22Rv1 (cell line): ENCODE measurements around the gene FOXO1.

ENCODE experiments used
- H3K27ac ChIP-seq: fragments of 450-650 bp; 2 replicates; pipeline ENCODE4 v1.5.1; 2017
- ZFX ChIP-seq: fragments of 450-650 bp; IDR thresholded peaks from 2 replicates; pipeline ENCODE4 v1.6.1; 2017; ENCODE audit warnings: antibody characterized with exemption, borderline replicate concordance
- TF ChIP-seq, protein P1 (sequence below): fragments of 450-650 bp; IDR thresholded peaks from 2 replicates; pipeline ENCODE4 v1.5.1; 2017; ENCODE audit warnings: mild to moderate bottlenecking

Gene FOXO1

DNA sequence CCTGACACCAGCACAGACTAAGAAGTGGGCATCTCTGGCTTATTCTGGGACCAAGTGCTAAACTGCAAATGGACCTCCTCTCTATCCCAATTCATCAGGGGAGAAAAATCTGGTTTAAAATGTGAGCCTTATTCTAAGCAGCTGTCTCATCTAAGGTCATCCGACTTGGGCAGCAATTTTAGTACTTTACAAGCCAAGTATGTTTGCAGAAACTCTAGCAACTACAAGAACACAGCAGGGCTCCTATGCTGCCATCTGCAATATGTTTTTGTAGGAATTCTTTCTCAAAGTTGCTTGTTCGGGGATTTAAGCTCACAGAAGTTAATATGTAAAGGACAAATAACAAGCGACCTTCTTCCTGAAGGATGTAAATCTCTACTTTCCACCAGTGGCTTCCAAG, 113.1 kb downstream of the FOXO1 start:
- H3K27ac ChIP-seq, result no peak overlapping the region
- TF ChIP-seq, protein P1, sequence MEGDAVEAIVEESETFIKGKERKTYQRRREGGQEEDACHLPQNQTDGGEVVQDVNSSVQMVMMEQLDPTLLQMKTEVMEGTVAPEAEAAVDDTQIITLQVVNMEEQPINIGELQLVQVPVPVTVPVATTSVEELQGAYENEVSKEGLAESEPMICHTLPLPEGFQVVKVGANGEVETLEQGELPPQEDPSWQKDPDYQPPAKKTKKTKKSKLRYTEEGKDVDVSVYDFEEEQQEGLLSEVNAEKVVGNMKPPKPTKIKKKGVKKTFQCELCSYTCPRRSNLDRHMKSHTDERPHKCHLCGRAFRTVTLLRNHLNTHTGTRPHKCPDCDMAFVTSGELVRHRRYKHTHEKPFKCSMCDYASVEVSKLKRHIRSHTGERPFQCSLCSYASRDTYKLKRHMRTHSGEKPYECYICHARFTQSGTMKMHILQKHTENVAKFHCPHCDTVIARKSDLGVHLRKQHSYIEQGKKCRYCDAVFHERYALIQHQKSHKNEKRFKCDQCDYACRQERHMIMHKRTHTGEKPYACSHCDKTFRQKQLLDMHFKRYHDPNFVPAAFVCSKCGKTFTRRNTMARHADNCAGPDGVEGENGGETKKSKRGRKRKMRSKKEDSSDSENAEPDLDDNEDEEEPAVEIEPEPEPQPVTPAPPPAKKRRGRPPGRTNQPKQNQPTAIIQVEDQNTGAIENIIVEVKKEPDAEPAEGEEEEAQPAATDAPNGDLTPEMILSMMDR, result no peak
- no peak for TF ChIP-seq ZFX

DNA sequence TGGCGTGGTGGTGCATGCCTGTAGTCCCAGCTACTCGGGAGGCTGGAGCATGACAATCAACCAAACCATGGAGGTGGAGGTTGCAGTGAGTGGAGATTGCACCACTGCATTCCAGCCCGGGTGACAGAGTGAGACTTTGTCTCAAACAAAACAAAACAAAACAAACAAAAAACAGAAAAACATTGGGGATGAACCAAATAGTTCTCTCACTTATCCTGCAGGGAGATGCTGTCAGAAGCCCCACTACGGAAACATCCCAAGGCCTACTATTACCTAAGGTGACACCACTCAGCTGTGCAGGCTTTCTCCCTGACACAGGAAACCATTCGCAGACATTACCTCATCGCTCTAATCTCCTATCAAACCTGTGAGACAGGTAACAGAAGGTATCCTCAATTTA, 113.5 kb downstream of the FOXO1 start:
- TF ChIP-seq, protein P1, result no peak
- no peak for TF ChIP-seq ZFX

DNA sequence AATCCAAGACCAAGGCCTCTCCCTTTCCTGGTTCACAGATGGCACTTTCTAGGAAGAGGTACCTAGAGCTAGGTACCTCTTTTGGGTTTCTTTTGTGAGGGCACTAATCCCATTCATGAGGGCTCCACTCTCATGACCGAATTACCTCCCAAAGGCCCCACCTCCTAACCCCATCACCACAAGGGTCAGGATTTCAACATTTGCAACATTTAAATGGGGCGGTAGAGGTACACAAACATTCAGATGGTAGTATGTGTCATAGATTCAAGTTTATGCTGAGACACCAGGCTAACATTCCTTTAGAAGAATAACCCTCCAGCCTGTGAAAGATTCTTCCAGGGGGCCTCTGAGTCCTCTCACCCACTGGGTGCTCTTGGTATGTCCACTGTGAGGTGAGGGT, 116.3 kb downstream of the FOXO1 start:
- H3K27ac ChIP-seq, result no peak overlapping the region
- TF ChIP-seq ZFX, result no peak
- TF ChIP-seq, protein P1, result no peak

More for the DNA sequence above, 113.5 kb downstream of the FOXO1 start:
- H3K27ac ChIP-seq, result no peak overlapping the region

DNA sequence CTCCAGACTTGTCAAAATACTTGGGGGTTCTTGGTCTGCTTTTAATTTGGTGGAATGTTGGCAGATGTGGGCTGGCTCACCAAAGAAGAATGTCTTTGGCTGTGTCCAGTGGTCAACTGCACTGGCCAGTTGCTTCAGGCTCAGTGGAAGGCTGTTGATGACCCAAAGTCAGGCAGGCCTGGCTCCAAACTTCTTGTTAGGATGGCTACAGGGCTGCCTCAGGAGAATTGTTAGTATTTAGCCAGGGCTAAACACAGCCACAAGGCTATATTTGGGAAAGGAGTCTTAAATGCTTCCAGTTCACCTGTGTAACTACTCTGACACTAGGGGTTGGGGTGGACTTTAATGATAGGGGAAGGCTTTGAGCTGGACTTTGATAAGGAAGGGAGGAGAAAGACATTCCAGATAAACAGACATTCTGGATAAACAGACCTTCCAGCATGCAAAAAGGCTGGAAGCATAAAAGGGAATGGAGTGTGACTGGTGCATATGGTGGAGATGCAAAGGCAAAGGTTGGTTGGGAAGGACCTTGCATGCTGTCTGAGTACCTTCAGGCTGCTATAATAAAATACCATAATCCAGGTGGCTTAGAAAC, 116.8 kb downstream of the FOXO1 start:
- no peak overlapping the region for H3K27ac ChIP-seq
- TF ChIP-seq, protein P1, result no peak

DNA sequence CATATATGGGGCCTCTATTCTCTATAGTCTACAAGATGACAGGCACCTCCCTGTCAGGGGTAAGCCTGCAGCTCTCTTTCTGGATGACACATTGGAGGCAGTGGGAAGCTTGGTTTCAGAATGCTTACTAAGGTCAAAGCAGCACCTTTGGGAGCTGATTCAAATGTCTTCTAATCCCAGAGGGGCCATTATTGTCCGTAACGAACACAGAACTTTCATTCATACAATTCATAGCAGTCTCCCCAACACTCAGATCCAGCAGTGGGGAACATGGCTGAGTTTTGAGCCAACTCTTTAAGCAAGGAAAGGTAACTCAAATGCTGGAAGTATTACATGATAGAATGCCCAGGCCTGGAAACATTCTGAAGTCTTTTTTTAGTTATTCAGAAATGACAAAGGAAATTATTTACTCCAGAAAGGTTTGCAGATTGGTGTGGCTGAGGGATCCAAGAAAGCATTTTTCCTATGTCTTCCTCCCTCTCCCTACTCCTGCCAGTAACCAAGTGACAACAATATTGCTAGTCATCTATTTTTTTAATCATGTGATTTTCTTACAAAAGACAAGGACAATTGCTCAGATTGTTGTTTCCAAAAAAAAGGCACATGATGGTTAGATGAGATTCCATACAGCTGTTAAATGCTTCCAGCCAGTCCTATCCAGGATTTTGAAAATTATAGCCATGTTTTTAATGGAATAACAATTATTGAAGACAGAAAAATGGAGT, 118.7 kb downstream of the FOXO1 start:
- no peak overlapping the region for H3K27ac ChIP-seq
- TF ChIP-seq ZFX, result no peak
- TF ChIP-seq, protein P1, result no peak

DNA sequence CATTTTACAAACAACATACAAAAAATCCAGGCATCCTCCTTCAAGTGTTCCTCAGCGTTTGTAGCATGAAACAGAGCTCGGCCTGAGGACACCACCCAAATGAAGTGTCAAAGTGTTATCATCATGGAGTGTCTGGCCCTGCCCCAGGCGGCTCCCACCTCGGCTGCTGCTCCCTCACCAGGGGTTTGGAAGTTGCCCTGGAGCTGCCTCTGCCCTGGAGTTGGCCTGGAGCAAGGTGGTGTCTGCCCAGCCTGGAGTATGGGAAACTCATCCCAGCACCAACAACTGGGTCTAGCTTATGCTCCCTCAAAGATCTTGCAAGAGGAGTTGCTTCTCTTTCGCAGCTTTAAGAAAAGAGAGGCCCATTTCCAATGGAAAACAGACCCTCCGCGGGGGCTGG, 120.4 kb downstream of the FOXO1 start:
- no peak for TF ChIP-seq ZFX
- TF ChIP-seq, protein P1, result no peak
- no peak overlapping the region for H3K27ac ChIP-seq

DNA sequence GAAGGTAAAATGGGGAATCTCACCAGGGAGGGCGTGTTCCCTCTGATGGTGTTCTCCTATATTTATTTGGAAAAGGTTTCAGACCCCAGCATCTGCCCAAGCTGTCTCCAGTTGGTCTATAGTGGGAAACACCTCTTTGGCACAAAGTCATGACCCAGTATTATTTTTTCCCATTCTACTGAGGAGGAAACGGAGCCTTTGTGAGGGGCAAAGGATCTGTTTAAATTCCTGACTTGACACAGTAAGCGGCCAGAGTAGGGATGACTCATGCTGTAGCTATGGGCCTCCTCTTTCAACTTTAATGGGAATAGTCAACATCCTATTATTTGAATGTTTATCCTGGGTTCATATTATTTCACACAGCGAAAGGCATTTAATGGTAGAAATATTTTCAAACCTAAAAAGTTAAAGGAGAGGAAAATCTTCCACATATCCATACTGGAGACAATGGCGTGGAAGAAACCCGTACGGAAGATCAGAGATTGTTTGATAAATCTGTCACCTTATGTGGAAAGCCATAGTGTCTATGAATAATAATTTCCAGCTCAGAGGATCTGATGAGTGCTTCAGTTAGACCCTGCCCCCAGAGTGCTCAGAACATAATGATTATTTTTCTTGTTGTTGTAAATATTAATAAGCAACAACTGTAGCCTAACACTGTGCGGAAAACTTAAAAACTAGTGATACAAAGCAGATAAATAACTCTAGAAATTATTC, 126.0 kb downstream of the FOXO1 start:
- TF ChIP-seq, protein P1, result no peak
- no peak for TF ChIP-seq ZFX

More for the DNA sequence above, 126.0 kb downstream of the FOXO1 start:
- no peak overlapping the region for H3K27ac ChIP-seq
